Esophagus muscularis mucosa (tissue), 3 donors: ENCODE data around the gene FZD2.

ENCODE experiments used
- CTCF ChIP-seq, 3 experiments: fragments of 200-600 bp in 2 of 3; fragments of 450-650 bp in 1 of 3; sonication (generic) in 2 of 3; IDR thresholded peaks; one replicate each; pipeline ENCODE4 v1.5.1; 2017 to 2019; ENCODE audit warnings: antibody characterized with exemption in 3 of 3, mild to moderate bottlenecking in 2 of 3, moderate library complexity in 1 of 3
- POLR2A ChIP-seq: fragments of 450-650 bp; IDR thresholded peaks from one replicate; pipeline ENCODE4 v1.6.1; 2017; ENCODE audit warnings: antibody characterized with exemption, moderate library complexity, mild to moderate bottlenecking, low read depth

- TF ChIP-seq CTCF (IDR thresholded peaks at IDR 0.05) = no peak
- no peak for TF ChIP-seq POLR2A
Observed at GRCh38 chr17:44578947-44579346, 21.7 kb downstream of the FZD2 start.
